Nephron (organoid): ENCODE data around the gene UBE4B.

ENCODE experiments used
- H3K27ac Mint-ChIP-seq, 3 experiments: 2 replicates each; pipeline ENCODE4 v1.8.0; 2020; ENCODE audit warnings: mixed read lengths in 3 of 3, mild to moderate bottlenecking in 2 of 3, moderate library complexity in 1 of 3
- H3K27me3 Mint-ChIP-seq: 2 replicates; pipeline ENCODE4 v1.8.0; 2021; ENCODE audit warnings: low read depth, mild to moderate bottlenecking, moderate library complexity, mixed read lengths
- H3K36me3 Mint-ChIP-seq: 2 replicates; pipeline ENCODE4 v1.8.0; 2020; ENCODE audit warnings: low read depth, mixed read lengths
- H3K4me1 Mint-ChIP-seq: 2 replicates; pipeline ENCODE4 v1.8.0; 2020; ENCODE audit warnings: mixed read lengths
- H3K4me3 Mint-ChIP-seq, 3 experiments: 2 replicates each; pipeline ENCODE4 v1.8.0; 2020; ENCODE audit warnings: mild to moderate bottlenecking in 3 of 3, mixed read lengths in 3 of 3, moderate library complexity in 2 of 3
- H3K9me3 Mint-ChIP-seq: 2 replicates; pipeline ENCODE4 v1.8.0; 2020; ENCODE audit warnings: mixed read lengths
- CTCF ChIP-seq, 3 experiments: fragments of 200-600 bp; sonication (generic); IDR thresholded peaks; one replicate each; pipeline ENCODE4 v1.5.0; 2021; ENCODE audit warnings: antibody characterized with exemption in 3 of 3; ENCODE audit not compliant: unreplicated experiment in 3 of 3

The UBE4B gene

GRCh38 chr1:10181154-10181553 is 148.4 kb downstream of the UBE4B start:
- peak overlapping the region in 1 of 3 experiments; percentile 27 for H3K4me3 Mint-ChIP-seq
- H3K36me3 Mint-ChIP-seq = peaks cover 45% of the 10 kb centered on the region
- no peak for TF ChIP-seq CTCF (IDR thresholded peaks at IDR 0.05; ENCODE audit: unreplicated experiment in 3 of 3)
- H3K9me3 Mint-ChIP-seq = peaks cover 4% of the 10 kb centered on the region
- peak overlapping the region; percentile 19 to 86 (median 47) for H3K27ac Mint-ChIP-seq
- peaks cover 55% of the 10 kb centered on the region for H3K4me1 Mint-ChIP-seq
- H3K27me3 Mint-ChIP-seq = peaks cover 4% of the 10 kb centered on the region

- no peak for TF ChIP-seq CTCF (IDR thresholded peaks at IDR 0.05; ENCODE audit: unreplicated experiment in 3 of 3)
- H3K36me3 Mint-ChIP-seq = peaks cover 33% of the 10 kb centered on the region
- H3K27ac Mint-ChIP-seq = no peak overlapping the region
- peaks cover 7% of the 10 kb centered on the region for H3K27me3 Mint-ChIP-seq
- peaks cover 7% of the 10 kb centered on the region for H3K9me3 Mint-ChIP-seq
- H3K4me3 Mint-ChIP-seq = no peak overlapping the region
- peaks cover 25% of the 10 kb centered on the region for H3K4me1 Mint-ChIP-seq
Observed at GRCh38 chr1:10185759-10186158, 153.0 kb downstream of the UBE4B start.

GRCh38 chr1:10186331-10187025 is 153.7 kb downstream of the UBE4B start:
- no peak for TF ChIP-seq CTCF (IDR thresholded peaks at IDR 0.05; ENCODE audit: unreplicated experiment in 3 of 3)
- H3K4me3 Mint-ChIP-seq = no peak overlapping the region
- H3K27ac Mint-ChIP-seq = no peak overlapping the region
- peaks cover 23% of the 10 kb centered on the region for H3K4me1 Mint-ChIP-seq
- H3K36me3 Mint-ChIP-seq = peaks cover 27% of the 10 kb centered on the region
- peaks cover 7% of the 10 kb centered on the region for H3K9me3 Mint-ChIP-seq
- H3K27me3 Mint-ChIP-seq = peaks cover 7% of the 10 kb centered on the region

GRCh38 chr1:10187026-10187334 is 154.2 kb downstream of the UBE4B start:
- Mint-ChIP-seq H3K4me3 (no peak overlapping the region), H3K27me3 (peaks cover 7% of the 10 kb centered on the region), H3K9me3 (peaks cover 7% of the 10 kb centered on the region), H3K27ac (no peak overlapping the region), H3K4me1 (peaks cover 23% of the 10 kb centered on the region), H3K36me3 (peaks cover 27% of the 10 kb centered on the region)
- TF ChIP-seq CTCF (IDR thresholded peaks at IDR 0.05; ENCODE audit: unreplicated experiment in 3 of 3) = no peak

GRCh38 chr1:10188133-10188650 is 155.4 kb downstream of the UBE4B start:
- Mint-ChIP-seq H3K4me3 (no peak overlapping the region), H3K27me3 (peaks cover 11% of the 10 kb centered on the region), H3K4me1 (peaks cover 17% of the 10 kb centered on the region), H3K9me3 (peaks cover 7% of the 10 kb centered on the region), H3K27ac (no peak overlapping the region), H3K36me3 (peaks cover 21% of the 10 kb centered on the region)
- no peak for TF ChIP-seq CTCF (IDR thresholded peaks at IDR 0.05; ENCODE audit: unreplicated experiment in 3 of 3)

GRCh38 chr1:10189659-10190058 is 156.9 kb downstream of the UBE4B start:
- peaks cover 15% of the 10 kb centered on the region for H3K36me3 Mint-ChIP-seq
- H3K4me1 Mint-ChIP-seq = peaks cover 21% of the 10 kb centered on the region
- TF ChIP-seq CTCF (IDR thresholded peaks at IDR 0.05; ENCODE audit: unreplicated experiment in 3 of 3) = no peak
- no peak overlapping the region for H3K27ac Mint-ChIP-seq
- H3K9me3 Mint-ChIP-seq = peaks cover 7% of the 10 kb centered on the region
- no peak overlapping the region for H3K4me3 Mint-ChIP-seq
- peaks cover 6% of the 10 kb centered on the region for H3K27me3 Mint-ChIP-seq
